HL-60/S4 (cell line): ENCODE data around the gene NSD2.

ENCODE experiments used
- in situ Hi-C: fragments of 300-500 bp; cut with MboI; formaldehyde crosslinking; loops from 2 replicates; pipeline ENCODE4 v1.14.3; 2022; ENCODE audit warnings: low sequenced_read_pairs

Gene NSD2

GRCh38 chr4:1862961-1863296, 8.3 kb upstream of the NSD2 start:
- in situ Hi-C loops = no loop called here

- in situ Hi-C loops = no loop called here
These were observed 7.7 kb upstream of the NSD2 start for GRCh38 chr4:1863297-1864033.

GRCh38 chr4:1864076-1865008, 6.9 kb upstream of the NSD2 start:
- in situ Hi-C loops = no loop called here

- in situ Hi-C loops = no loop called here
These were observed 5.0 kb upstream of the NSD2 start for GRCh38 chr4:1866189-1866661.

GRCh38 chr4:1868293-1868692, 2.9 kb upstream of the NSD2 start:
- in situ Hi-C loops = no loop called here

- in situ Hi-C loops = no loop called here
These were observed 2.3 kb upstream of the NSD2 start for GRCh38 chr4:1868912-1869311.

GRCh38 chr4:1869530-1870327, 1.5 kb upstream of the NSD2 start:
- in situ Hi-C loops = no loop called here

- in situ Hi-C loops = no loop called here
These were observed 940 bp upstream of the NSD2 start for GRCh38 chr4:1870328-1870577.

- in situ Hi-C loops = no loop called here
These were observed 353 bp downstream of the NSD2 start for GRCh38 chr4:1871471-1872021.

- in situ Hi-C loops = no loop called here
These were observed 1.7 kb downstream of the NSD2 start for GRCh38 chr4:1872870-1873269.

- in situ Hi-C loops = no loop called here
These were observed 2.1 kb downstream of the NSD2 start for GRCh38 chr4:1873291-1873690.

GRCh38 chr4:1873776-1874175, 2.6 kb downstream of the NSD2 start:
- in situ Hi-C loops = no loop called here

GRCh38 chr4:1874201-1874600, 3.0 kb downstream of the NSD2 start:
- in situ Hi-C loops = no loop called here

- in situ Hi-C loops = no loop called here
These were observed 8.3 kb downstream of the NSD2 start for GRCh38 chr4:1879485-1879884.

- in situ Hi-C loops = no loop called here
These were observed 9.1 kb downstream of the NSD2 start for GRCh38 chr4:1880332-1880731.

GRCh38 chr4:1882850-1883271, 11.7 kb downstream of the NSD2 start:
- in situ Hi-C loops = no loop called here

GRCh38 chr4:1883583-1883982, 12.4 kb downstream of the NSD2 start:
- in situ Hi-C loops = no loop called here

- in situ Hi-C loops = no loop called here
These were observed 14.2 kb downstream of the NSD2 start for GRCh38 chr4:1885414-1885813.

- in situ Hi-C loops = no loop called here
These were observed 15.9 kb downstream of the NSD2 start for GRCh38 chr4:1887052-1887451.

GRCh38 chr4:1890979-1891570, 19.9 kb downstream of the NSD2 start:
- in situ Hi-C loops = no loop called here
